HUDEP-2 (cell line): ENCODE results near the gene PCDHB11.
"Not testable (repeated sequence)": the region's sequence is repeated elsewhere in the genome, so short reads cannot be mapped to it uniquely, and the experiment has no call there.

Experiments
- DNase-seq, 76 experiments: peaks; one replicate each; lab custom pipeline; 2025; ENCODE audit not compliant: unreplicated experiment in 76 of 76; lab: John Stamatoyannopoulos, UW

Gene PCDHB11

DNA sequence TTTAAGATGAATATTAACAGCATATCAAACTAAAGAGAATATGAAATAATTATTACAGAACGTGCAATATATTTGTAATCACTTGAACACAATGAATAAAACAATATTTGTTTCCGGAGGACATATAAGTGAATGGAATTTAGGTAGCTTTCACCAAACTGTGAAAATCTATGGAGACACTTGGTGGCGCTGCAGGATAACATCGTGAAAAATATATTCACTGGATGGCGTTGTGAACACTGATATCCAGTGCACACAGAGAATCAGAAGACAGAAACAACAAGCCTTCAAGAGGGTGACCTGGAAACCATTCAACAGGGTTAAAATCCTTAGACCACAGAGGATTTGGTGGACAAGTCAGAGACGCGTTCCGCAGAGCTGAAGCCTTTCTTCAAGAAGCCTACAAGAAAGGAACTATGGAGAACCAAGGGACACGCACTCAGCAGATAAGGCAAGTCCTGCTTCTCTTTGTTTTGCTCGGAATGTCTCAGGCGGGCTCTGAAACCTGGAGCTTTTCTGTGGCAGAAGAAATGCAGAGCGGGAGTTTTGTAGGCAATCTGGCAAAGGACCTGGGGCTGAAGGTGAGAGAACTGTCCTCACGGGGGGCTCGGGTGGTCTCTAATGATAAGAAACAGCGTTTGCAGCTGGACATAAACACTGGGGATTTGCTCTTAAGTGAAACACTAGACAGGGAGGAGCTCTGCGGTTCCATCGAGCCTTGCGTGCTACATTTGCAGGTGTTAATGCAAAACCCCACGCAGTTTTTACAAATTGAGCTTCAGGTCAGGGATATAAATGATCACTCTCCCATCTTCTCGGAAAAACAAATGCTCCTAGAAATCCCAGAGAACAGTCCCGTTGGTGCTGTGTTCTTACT is at the start of gene PCDHB11:
Gene PCDHB11, plus strand, starts transcription at position 269 of the 877 bp plus-strand sequence. Its CDS starts 148 bp downstream, at position 417.
- no peak for DNase-seq

DNA sequence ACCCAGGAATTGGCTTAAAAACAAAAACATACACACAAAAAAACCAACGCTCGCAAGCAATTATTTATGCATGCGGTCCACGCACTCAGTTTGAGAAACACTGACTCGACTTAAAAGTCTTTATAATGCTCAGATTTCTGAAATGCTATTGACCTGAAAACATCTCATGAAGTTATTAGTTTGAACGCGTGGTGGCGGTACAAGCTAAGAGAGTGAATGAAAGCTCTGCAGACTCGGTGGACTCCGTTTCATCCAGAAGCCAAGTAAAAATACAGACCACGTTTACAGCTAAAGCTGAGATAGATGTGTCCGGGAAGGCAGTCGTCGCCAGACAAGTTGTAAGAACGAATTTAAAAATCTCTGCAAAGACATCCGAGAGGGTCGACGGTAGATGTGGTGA is 49.6 kb upstream of the PCDHB11 start, which contains the start of gene PCDHB6:
Gene PCDHB6, plus strand, starts transcription at position 246 of the 400 bp plus-strand sequence. CDS start 201 bp downstream, outside the sequence.
- no peak for DNase-seq

DNA sequence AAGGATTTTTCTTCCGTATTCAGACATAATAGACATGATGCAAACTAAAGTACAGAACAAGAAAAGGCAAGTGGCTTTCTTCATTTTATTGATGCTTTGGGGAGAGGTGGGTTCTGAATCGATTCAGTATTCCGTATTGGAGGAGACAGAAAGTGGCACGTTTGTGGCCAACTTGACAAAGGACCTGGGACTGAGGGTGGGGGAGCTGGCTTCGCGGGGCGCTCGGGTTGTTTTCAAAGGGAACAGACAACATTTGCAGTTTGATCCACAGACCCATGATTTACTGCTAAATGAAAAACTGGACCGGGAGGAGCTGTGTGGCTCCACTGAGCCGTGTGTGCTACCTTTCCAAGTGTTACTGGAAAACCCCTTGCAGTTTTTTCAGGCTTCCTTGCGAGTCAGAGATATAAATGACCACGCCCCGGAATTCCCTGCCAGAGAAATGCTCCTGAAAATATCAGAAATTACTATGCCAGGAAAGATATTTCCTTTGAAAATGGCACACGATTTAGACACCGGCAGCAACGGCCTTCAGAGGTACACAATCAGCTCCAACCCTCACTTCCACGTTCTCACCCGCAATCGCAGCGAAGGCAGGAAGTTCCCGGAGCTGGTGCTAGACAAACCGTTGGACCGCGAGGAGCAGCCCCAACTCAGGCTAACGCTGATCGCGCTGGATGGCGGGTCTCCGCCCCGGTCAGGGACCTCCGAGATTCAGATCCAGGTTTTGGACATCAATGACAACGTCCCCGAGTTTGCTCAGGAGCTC is 49.0 kb upstream of the PCDHB11 start:
- DNase-seq = no peak

DNA sequence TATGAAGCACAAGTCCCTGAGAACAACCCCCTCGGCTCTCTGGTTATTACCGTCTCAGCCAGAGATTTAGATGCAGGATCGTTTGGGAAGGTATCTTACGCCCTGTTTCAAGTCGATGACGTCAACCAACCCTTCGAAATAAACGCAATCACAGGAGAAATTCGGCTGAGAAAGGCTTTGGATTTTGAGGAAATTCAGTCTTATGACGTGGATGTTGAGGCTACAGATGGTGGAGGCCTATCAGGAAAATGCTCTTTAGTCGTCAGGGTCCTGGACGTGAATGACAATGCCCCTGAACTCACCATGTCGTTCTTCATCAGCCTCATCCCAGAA is 48.5 kb upstream of the PCDHB11 start:
- no peak for DNase-seq

DNA sequence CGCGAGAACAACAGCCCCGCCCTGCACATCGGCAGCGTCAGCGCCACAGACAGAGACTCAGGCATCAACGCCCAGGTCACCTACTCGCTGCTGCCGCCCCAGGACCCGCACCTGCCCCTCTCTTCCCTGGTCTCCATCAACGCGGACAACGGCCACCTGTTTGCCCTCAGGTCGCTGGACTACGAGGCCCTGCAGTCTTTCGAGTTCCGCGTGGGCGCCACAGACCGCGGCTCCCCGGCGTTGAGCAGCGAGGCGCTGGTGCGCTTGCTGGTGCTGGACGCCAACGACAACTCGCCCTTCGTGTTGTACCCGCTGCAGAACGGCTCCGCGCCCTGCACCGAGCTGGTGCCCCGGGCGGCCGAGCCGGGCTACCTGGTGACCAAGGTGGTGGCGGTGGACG is 47.8 kb upstream of the PCDHB11 start:
- DNase-seq = not testable (repeated sequence)

GRCh38 chr5:141152096-141152495 is 47.3 kb upstream of the PCDHB11 start:
- not testable (repeated sequence) for DNase-seq

- no peak for DNase-seq
Measured at GRCh38 chr5:141155540-141156374, 43.7 kb upstream of the PCDHB11 start.

- not testable (repeated sequence) for DNase-seq
Measured at GRCh38 chr5:141157356-141157755, 42.1 kb upstream of the PCDHB11 start.

- not testable (repeated sequence) for DNase-seq
Measured at GRCh38 chr5:141157901-141158300, 41.5 kb upstream of the PCDHB11 start.

- DNase-seq = peak in 1 of 76 experiments; percentile 3
Measured at GRCh38 chr5:141172381-141173204, 26.8 kb upstream of the PCDHB11 start, which contains the start of gene PCDHB7. TSS of gene PCDHB7 (plus strand) at chr5:141172644. CDS start at chr5:141172836, 192 bp downstream.

- DNase-seq = not testable (repeated sequence)
Measured at GRCh38 chr5:141174291-141175104, 24.9 kb upstream of the PCDHB11 start.

DNA sequence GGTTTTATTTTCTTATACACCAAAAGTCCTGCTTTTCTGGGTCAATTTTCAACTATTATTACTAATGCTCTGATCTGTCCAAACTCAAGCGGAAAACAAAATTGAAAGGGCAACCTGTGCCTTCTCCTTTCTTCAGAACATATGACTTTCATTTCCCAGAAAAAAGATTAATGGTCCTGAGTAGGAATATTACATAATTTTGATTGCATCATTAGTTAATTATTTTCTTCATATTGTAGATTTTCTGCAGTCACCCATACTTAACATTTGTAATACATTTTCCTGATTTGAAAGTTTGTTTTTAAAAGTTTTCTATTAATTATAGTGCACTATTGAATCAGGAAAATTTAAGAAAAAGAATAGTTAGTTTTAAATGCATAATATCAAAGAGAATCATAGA is 23.5 kb upstream of the PCDHB11 start:
- no peak for DNase-seq

GRCh38 chr5:141177577-141178191 is 21.7 kb upstream of the PCDHB11 start, which contains the start of gene PCDHB8:
TSS of gene PCDHB8 (plus strand) at chr5:141177790. CDS start at chr5:141178035, 245 bp downstream.
- DNase-seq = not testable (repeated sequence)

GRCh38 chr5:141179371-141179770 is 20.1 kb upstream of the PCDHB11 start:
- not testable (repeated sequence) for DNase-seq

GRCh38 chr5:141179876-141180275 is 19.6 kb upstream of the PCDHB11 start:
- DNase-seq = not testable (repeated sequence)

- DNase-seq = no peak
Measured at GRCh38 chr5:141180313-141180712, 19.1 kb upstream of the PCDHB11 start.

DNA sequence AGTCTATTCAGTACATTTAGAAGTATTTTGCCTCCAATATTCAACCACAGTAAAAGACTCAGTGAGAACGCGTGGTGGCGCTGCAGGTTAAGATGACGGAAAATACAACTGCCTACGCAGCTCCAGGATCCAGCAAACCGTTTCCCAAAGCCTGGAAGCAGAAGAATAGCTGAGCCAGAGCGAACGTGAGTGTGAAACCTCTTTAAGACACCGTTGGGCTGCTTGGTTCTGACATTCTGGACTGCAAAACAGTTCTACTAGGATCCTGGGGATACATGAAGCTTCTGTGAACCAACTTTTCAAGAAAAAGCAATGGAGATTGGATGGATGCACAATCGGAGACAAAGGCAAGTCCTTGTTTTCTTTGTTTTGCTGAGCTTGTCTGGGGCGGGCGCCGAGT is 17.2 kb upstream of the PCDHB11 start, which contains the start of gene PCDHB16:
Gene PCDHB16, plus strand, starts transcription at position 140 of the 400 bp plus-strand sequence. Its CDS starts 173 bp downstream, at position 313.
- DNase-seq = peak in 2 of 76 experiments; percentile 0 to 4
